Esophagus mucosa (tissue), 1 donor: ENCODE results near the gene PTPN5. TPM values are rescaled to one million over a fixed set of nuclear protein-coding genes. Genes with fewer than 3 reads are reported as not detected.
"Not testable (repeated sequence)": the region's sequence is repeated elsewhere in the genome, so short reads cannot be mapped to it uniquely, and the experiment has no call there.

Source experiments
- ATAC-seq: fragments of 200-7000 bp; cut with Tn5 transposase; one replicate; pipeline ENCODE4 v1.9.1; 2020
- total RNA-seq: library from RNA; stranded (reverse); gene quantifications from one replicate; pipeline ENCODE4 v1.2.4, GENCODE V29; 2023
- donor health status: DM: yes; HTN: yes; CAD: no.

Gene PTPN5
- not detected for total RNA-seq

- no peak for ATAC-seq
Observed at GRCh38 chr11:18791207-18791968, at the start of gene PTPN5. TSS of gene PTPN5 (minus strand) at chr11:18791798. CDS start at chr11:18771958, 19,840 bp downstream.

- ATAC-seq: no peak
Observed at GRCh38 chr11:18836417-18836816, 44.8 kb upstream of the PTPN5 start.

- ATAC-seq: no peak
Observed at GRCh38 chr11:18834754-18835466, 43.3 kb upstream of the PTPN5 start.

- ATAC-seq: not testable (repeated sequence)
Observed at GRCh38 chr11:18820160-18820559, 28.6 kb upstream of the PTPN5 start.

GRCh38 chr11:18804199-18804999 is 12.8 kb upstream of the PTPN5 start:
- no peak for ATAC-seq

- ATAC-seq: no peak
Observed at GRCh38 chr11:18802381-18803257, 11.0 kb upstream of the PTPN5 start.

- ATAC-seq: peak; percentile 83
Observed at GRCh38 chr11:18798799-18799469, 7.3 kb upstream of the PTPN5 start.

- no peak for ATAC-seq
Observed at GRCh38 chr11:18794956-18795355, 3.4 kb upstream of the PTPN5 start.

GRCh38 chr11:18792827-18793226 is 1.2 kb upstream of the PTPN5 start:
- no peak for ATAC-seq

- ATAC-seq: no peak
Observed at GRCh38 chr11:18791969-18792628, 501 bp upstream of the PTPN5 start.

- no peak for ATAC-seq
Observed at GRCh38 chr11:18790883-18791206, 753 bp downstream of the PTPN5 start.

- no peak for ATAC-seq
Observed at GRCh38 chr11:18789942-18790341, 1.7 kb downstream of the PTPN5 start.

GRCh38 chr11:18785411-18785810 is 6.2 kb downstream of the PTPN5 start:
- no peak for ATAC-seq

- no peak for ATAC-seq
Observed at GRCh38 chr11:18780896-18781295, 10.7 kb downstream of the PTPN5 start.

GRCh38 chr11:18780329-18780728 is 11.3 kb downstream of the PTPN5 start:
- peak; percentile 32 for ATAC-seq

- no peak for ATAC-seq
Observed at GRCh38 chr11:18778468-18778867, 13.1 kb downstream of the PTPN5 start.

- no peak for ATAC-seq
Observed at GRCh38 chr11:18776324-18776723, 15.3 kb downstream of the PTPN5 start.

- peak; percentile 58 for ATAC-seq
Observed at GRCh38 chr11:18775492-18776292, 15.9 kb downstream of the PTPN5 start.

- ATAC-seq: no peak
Observed at GRCh38 chr11:18774801-18775200, 16.8 kb downstream of the PTPN5 start.

GRCh38 chr11:18773681-18774080 is 17.9 kb downstream of the PTPN5 start:
- ATAC-seq: no peak
